AG04450 (cell line): Measurements from ENCODE around the gene ELFN1. TPM values are rescaled to one million over a fixed set of nuclear protein-coding genes. Genes with fewer than 3 reads are reported as not detected.

ENCODE experiments used
- CTCF ChIA-PET: fragments of 300-600, 350-600 bp; formaldehyde crosslinking; extraction: SDS; loops from one replicate; lab custom pipeline; 2022; ENCODE audit warnings: antibody characterized with exemption, inconsistent platforms; lab: Charles Lee
- POLR2A ChIA-PET: fragments of 350-600 bp; formaldehyde crosslinking; extraction: SDS; loops from one replicate; lab custom pipeline; 2021; ENCODE audit warnings: antibody characterized with exemption, inconsistent platforms; lab: Yijun Ruan, JAX
- DNase-seq: peaks from one replicate; pipeline ENCODE4 v3.0.0-alpha.2; 2011; ENCODE audit warnings: low read depth, low spot score
- H3K27ac ChIP-seq: one replicate; pipeline ENCODE4 v1.5.1; 2012; ENCODE audit warnings: low read depth, low read length, control low read depth
- H3K27me3 ChIP-seq: one replicate; pipeline ENCODE4 v1.6.0; 2012; ENCODE audit warnings: low read length; ENCODE audit not compliant: control insufficient read depth, insufficient read depth
- H3K4me3 ChIP-seq: 2 replicates; pipeline ENCODE4 v1.5.1; 2011; ENCODE audit warnings: mild to moderate bottlenecking, low read depth, low read length, control low read depth
- H3K9me3 ChIP-seq: 2 replicates; pipeline ENCODE4 v1.5.1; 2012; ENCODE audit warnings: low read length; ENCODE audit not compliant: control insufficient read depth, insufficient read depth
- polyA plus RNA-seq: library from polyadenylated mRNA; depleted of rRNA; stranded (reverse); fragments of >200 nt; gene quantifications from 2 replicates; pipeline ENCODE4 v1.2.3, GENCODE V29; 2011
- TF ChIP-seq, protein P1 (sequence below): IDR thresholded peaks from 2 replicates; pipeline ENCODE4 v1.5.1; 2011; ENCODE audit warnings: low read depth, low read length, control low read depth, inconsistent platforms

Gene ELFN1
- polyA plus RNA-seq, 1 experiment = 0.10 TPM

- H3K27me3 ChIP-seq = peaks cover 22% of the 10 kb centered on the region
- H3K9me3 ChIP-seq = peaks cover 22% of the 10 kb centered on the region
- ChIA-PET CTCF (no interaction called here), POLR2A (no interaction called here)
- no peak for DNase-seq
- no peak overlapping the region for H3K4me3 ChIP-seq
- TF ChIP-seq, protein P1, sequence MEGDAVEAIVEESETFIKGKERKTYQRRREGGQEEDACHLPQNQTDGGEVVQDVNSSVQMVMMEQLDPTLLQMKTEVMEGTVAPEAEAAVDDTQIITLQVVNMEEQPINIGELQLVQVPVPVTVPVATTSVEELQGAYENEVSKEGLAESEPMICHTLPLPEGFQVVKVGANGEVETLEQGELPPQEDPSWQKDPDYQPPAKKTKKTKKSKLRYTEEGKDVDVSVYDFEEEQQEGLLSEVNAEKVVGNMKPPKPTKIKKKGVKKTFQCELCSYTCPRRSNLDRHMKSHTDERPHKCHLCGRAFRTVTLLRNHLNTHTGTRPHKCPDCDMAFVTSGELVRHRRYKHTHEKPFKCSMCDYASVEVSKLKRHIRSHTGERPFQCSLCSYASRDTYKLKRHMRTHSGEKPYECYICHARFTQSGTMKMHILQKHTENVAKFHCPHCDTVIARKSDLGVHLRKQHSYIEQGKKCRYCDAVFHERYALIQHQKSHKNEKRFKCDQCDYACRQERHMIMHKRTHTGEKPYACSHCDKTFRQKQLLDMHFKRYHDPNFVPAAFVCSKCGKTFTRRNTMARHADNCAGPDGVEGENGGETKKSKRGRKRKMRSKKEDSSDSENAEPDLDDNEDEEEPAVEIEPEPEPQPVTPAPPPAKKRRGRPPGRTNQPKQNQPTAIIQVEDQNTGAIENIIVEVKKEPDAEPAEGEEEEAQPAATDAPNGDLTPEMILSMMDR = no peak
- no peak overlapping the region for H3K27ac ChIP-seq
Observed at GRCh38 chr7:1729773-1730172, 59.7 kb downstream of the ELFN1 start.

- H3K4me3 ChIP-seq = no peak overlapping the region
- TF ChIP-seq, protein P1 = no peak
- H3K9me3 ChIP-seq = peaks cover 22% of the 10 kb centered on the region
- DNase-seq = no peak
- ChIA-PET CTCF (no interaction called here), POLR2A (no interaction called here)
- peaks cover 5% of the 10 kb centered on the region for H3K27me3 ChIP-seq
- no peak overlapping the region for H3K27ac ChIP-seq
Observed at GRCh38 chr7:1732072-1732471, 62.0 kb downstream of the ELFN1 start.

DNA sequence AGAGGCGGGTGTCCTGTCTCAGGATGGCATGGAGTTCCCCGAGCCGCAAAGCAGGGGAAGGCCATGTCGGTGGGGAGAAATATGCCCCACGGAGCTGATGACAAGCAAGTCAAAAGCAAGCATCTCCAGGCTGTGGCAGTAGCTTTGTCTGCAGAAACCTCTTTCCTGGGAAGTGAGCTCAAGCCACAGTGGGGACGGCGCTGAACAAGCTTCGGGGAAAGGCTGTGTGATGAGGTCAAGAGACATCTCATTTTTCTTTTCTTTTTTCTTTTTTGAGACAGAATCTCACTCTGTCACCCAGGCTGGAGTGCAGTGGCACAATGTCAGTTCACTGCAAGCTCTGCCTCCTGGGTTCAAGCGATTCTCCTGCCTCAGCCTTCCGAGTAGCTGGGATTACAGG lies 62.6 kb downstream of the ELFN1 start:
- CTCF ChIA-PET = no interaction called here
- no peak overlapping the region for H3K4me3 ChIP-seq
- POLR2A ChIA-PET = no interaction called here
- TF ChIP-seq, protein P1 = no peak
- peaks cover 5% of the 10 kb centered on the region for H3K27me3 ChIP-seq
- no peak overlapping the region for H3K27ac ChIP-seq
- H3K9me3 ChIP-seq = peaks cover 22% of the 10 kb centered on the region
- no peak for DNase-seq

DNA sequence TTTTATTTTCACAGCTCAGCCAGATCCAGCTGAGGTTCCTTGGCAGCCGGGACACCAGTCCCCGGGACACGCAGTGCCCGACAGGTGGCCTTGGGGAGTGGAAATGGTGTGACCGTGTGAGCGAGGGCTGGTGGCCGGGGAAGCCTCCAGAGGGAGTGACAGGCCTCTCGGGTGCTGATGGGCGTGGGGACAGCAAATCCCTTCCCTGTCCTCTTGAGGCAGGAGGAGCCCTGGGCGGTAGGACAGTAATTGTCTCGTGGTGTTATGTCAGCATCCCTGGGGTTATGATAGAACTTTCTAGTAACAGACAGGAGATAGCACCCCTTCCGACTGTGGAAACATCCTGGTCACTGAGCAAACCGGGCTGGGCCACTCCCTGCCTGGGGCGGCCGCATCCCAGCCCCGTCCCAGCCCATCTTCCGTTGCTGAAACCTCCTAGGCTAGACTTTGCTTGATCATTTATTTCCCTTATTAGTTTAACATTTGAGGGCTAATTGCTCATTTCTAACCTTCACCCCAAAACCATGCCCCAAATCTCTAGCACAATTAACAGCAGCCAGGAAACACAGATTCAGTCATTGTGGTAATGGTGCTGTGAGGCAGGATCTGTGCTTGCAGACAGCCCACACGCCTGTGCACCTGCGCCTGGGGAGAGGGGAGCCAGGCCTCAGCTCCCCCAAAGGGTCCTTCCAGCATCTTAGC lies 63.3 kb downstream of the ELFN1 start:
- TF ChIP-seq, protein P1 = no peak
- POLR2A ChIA-PET = no interaction called here
- H3K4me3 ChIP-seq = no peak overlapping the region
- H3K27me3 ChIP-seq = peaks cover 5% of the 10 kb centered on the region
- CTCF ChIA-PET = no interaction called here
- DNase-seq = no peak
- no peak overlapping the region for H3K27ac ChIP-seq
- peaks cover 19% of the 10 kb centered on the region for H3K9me3 ChIP-seq

DNA sequence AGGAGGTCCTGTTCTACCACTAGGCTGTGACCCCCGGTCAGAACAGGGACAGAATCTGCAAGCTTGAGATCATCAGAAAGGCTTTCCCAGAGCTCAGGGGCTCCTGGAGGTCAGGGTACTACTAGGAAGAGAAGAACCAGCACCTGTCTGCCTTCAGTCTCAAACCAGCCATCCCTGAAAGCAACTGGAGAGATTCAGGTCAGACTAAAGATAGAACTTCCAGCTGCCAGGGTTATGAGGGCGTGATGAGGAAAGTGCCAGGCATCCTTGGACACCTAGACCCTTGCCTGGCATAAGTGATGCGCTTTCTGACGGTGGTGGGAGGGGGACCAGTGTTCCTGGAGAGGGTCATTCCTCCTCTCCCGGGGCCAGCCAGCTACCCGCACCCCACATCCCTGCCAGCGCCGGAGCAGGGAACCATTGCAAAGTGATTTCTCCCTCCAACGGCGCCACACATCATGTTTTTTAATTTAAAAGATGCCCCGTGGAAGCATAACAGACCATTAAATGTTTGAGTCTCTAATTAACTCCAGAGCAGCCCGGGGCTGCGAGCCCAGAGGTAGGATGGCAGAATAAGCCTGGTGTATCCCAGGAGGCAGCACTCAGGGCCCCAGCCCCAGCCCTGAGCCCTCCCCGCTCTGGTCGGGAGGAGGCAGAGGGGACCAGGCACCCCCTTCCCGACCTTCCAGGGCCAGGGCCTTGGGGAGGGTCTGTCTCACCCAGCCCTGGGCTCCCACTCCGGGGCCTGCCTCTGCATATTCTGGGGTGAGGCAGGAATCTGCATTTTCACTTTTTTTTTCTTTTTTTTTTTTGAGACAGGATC lies 64.0 kb downstream of the ELFN1 start:
- DNase-seq = no peak
- no peak overlapping the region for H3K27ac ChIP-seq
- peaks cover 3% of the 10 kb centered on the region for H3K27me3 ChIP-seq
- CTCF ChIA-PET = no interaction called here
- H3K9me3 ChIP-seq = peaks cover 11% of the 10 kb centered on the region
- no peak overlapping the region for H3K4me3 ChIP-seq
- POLR2A ChIA-PET = no interaction called here
- TF ChIP-seq, protein P1 = no peak
